HG03521 (cell line): ENCODE results near the gene EIF4E1B.

Source experiments
- ATAC-seq: cut with Tn5 transposase; IDR thresholded peaks from one replicate; pipeline ENCODE4 v1.9.1; 2021; ENCODE audit warnings: mild to moderate bottlenecking, moderate library complexity; ENCODE audit not compliant: unreplicated experiment

The EIF4E1B gene

GRCh38 chr5:176644878-176645670 is 14.6 kb downstream of the EIF4E1B start:
- no peak for ATAC-seq

GRCh38 chr5:176646049-176646706 is 15.7 kb downstream of the EIF4E1B start:
- ATAC-seq: no peak

GRCh38 chr5:176646707-176647029 is 16.2 kb downstream of the EIF4E1B start:
- ATAC-seq: peak; percentile 1

GRCh38 chr5:176647030-176647842 is 16.8 kb downstream of the EIF4E1B start, which contains the start of gene TSPAN17:
Gene TSPAN17, plus strand, starts transcription at chr5:176647484. Its CDS starts 132 bp downstream, at chr5:176647616.
- peak; percentile 96 for ATAC-seq

- no peak for ATAC-seq
Measured at GRCh38 chr5:176647843-176648473, 17.5 kb downstream of the EIF4E1B start.

GRCh38 chr5:176648474-176649194 is 18.2 kb downstream of the EIF4E1B start:
- no peak for ATAC-seq

GRCh38 chr5:176650354-176650884 is 19.9 kb downstream of the EIF4E1B start:
- ATAC-seq: no peak

- ATAC-seq: no peak
Measured at GRCh38 chr5:176651472-176651980, 21.1 kb downstream of the EIF4E1B start.

- ATAC-seq: no peak
Measured at GRCh38 chr5:176652136-176652535, 21.7 kb downstream of the EIF4E1B start.

- ATAC-seq: no peak
Measured at GRCh38 chr5:176653401-176654385, 23.2 kb downstream of the EIF4E1B start.

GRCh38 chr5:176654856-176655255 is 24.4 kb downstream of the EIF4E1B start:
- ATAC-seq: no peak

GRCh38 chr5:176656467-176656990 is 26.1 kb downstream of the EIF4E1B start:
- ATAC-seq: no peak

- peak; percentile 45 for ATAC-seq
Measured at GRCh38 chr5:176658007-176658599, 27.6 kb downstream of the EIF4E1B start.

GRCh38 chr5:176658817-176659511 is 28.5 kb downstream of the EIF4E1B start:
- ATAC-seq: no peak

- no peak for ATAC-seq
Measured at GRCh38 chr5:176659512-176659839, 29.0 kb downstream of the EIF4E1B start.

GRCh38 chr5:176659860-176660461 is 29.5 kb downstream of the EIF4E1B start:
- no peak for ATAC-seq

- ATAC-seq: peak; percentile 12
Measured at GRCh38 chr5:176660530-176660859, 30.0 kb downstream of the EIF4E1B start.
